Natural killer cell (primary cell): Measurements from ENCODE around the gene EXD2. TPM values are rescaled to one million over a fixed set of nuclear protein-coding genes. Genes with fewer than 3 reads are reported as not detected.

ENCODE experiments used
- ATAC-seq, 3 donors: fragments of 150-1000 bp in 2 of 3; fragments of 200-7000 bp in 1 of 3; cut with Tn5 transposase; 1 replicate in 1 of 3; 2 replicates in 2 of 3; pipeline ENCODE4 v1.10.0; 2021; ENCODE audit warnings: mild to moderate bottlenecking in 2 of 3, moderate library complexity in 2 of 3
- DNase-seq, 2 donors: peaks; one replicate each; pipeline versions ENCODE4 v3.0.0 to v3.0.0-alpha.2; 2013 to 2021; ENCODE audit warnings: mixed read lengths in 1 of 2
- H3K27ac ChIP-seq: one replicate; pipeline ENCODE4 v1.5.1; 2013; ENCODE audit warnings: mild to moderate bottlenecking, low read length
- H3K27me3 ChIP-seq: one replicate; pipeline ENCODE4 v1.6.1; 2013; ENCODE audit warnings: low read length; ENCODE audit not compliant: control insufficient read depth, insufficient read depth
- H3K36me3 ChIP-seq: one replicate; pipeline ENCODE4 v1.6.1; 2013; ENCODE audit warnings: low read length; ENCODE audit not compliant: control insufficient read depth, insufficient read depth
- H3K4me1 ChIP-seq: one replicate; pipeline ENCODE4 v1.6.1; 2013; ENCODE audit warnings: low read length; ENCODE audit not compliant: control insufficient read depth, insufficient read depth
- H3K4me3 ChIP-seq: one replicate; pipeline ENCODE4 v1.5.1; 2013; ENCODE audit warnings: low read length
- H3K9me3 ChIP-seq: one replicate; pipeline ENCODE4 v1.6.1; 2013; ENCODE audit warnings: low read length; ENCODE audit not compliant: control insufficient read depth, insufficient read depth
- H3K27ac Mint-ChIP-seq, 2 donors: one replicate each; pipeline ENCODE4 v1.8.0; 2022; ENCODE audit warnings: mild to moderate bottlenecking in 2 of 2, mixed read lengths in 2 of 2, moderate library complexity in 1 of 2
- H3K27me3 Mint-ChIP-seq, 2 donors: one replicate each; pipeline ENCODE4 v1.8.0; 2022; ENCODE audit warnings: low read depth in 2 of 2, mixed read lengths in 2 of 2
- H3K36me3 Mint-ChIP-seq: one replicate; pipeline ENCODE4 v1.8.0; 2022; ENCODE audit warnings: mixed read lengths
- H3K4me1 Mint-ChIP-seq, 2 donors: one replicate each; pipeline ENCODE4 v1.8.0; 2022; ENCODE audit warnings: mixed read lengths in 2 of 2
- H3K4me3 Mint-ChIP-seq: one replicate; pipeline ENCODE4 v1.8.0; 2022; ENCODE audit warnings: mild to moderate bottlenecking, moderate library complexity, mixed read lengths
- H3K9me3 Mint-ChIP-seq, 2 donors: one replicate each; pipeline ENCODE4 v1.8.0; 2022; ENCODE audit warnings: mixed read lengths in 2 of 2
- WGBS: methylation state at CpG from one replicate; pipeline ENCODE4 v1.1.7; 2013; ENCODE audit warnings: missing lambda C conversion rate; ENCODE audit not compliant: insufficient coverage; 5-methylcytosine and 5-hydroxymethylcytosine counted together
- intact Hi-C: fragments of 100-400 bp; cut with micrococcal nuclease; formaldehyde crosslinking; loops from one replicate; pipeline ENCODE4 v1.14.2; 2022
- total RNA-seq, 4 donors: library from RNA; stranded (reverse); fragments of 120-200 nt in 1 of 4; gene quantifications; one replicate each; pipeline versions ENCODE4 v1.2.3 to v1.2.4, GENCODE V29; 2013 to 2022
- TF ChIP-seq, protein P1 (sequence below): fragments of 200-600 bp; IDR thresholded peaks from one replicate; pipeline ENCODE4 v1.8.0; 2022; ENCODE audit warnings: antibody characterized with exemption

EXD2 gene, protein sequence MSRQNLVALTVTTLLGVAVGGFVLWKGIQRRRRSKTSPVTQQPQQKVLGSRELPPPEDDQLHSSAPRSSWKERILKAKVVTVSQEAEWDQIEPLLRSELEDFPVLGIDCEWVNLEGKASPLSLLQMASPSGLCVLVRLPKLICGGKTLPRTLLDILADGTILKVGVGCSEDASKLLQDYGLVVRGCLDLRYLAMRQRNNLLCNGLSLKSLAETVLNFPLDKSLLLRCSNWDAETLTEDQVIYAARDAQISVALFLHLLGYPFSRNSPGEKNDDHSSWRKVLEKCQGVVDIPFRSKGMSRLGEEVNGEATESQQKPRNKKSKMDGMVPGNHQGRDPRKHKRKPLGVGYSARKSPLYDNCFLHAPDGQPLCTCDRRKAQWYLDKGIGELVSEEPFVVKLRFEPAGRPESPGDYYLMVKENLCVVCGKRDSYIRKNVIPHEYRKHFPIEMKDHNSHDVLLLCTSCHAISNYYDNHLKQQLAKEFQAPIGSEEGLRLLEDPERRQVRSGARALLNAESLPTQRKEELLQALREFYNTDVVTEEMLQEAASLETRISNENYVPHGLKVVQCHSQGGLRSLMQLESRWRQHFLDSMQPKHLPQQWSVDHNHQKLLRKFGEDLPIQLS
- 1 to 10 TPM; 2.0 to 4.9 (median 2.9) TPM for total RNA-seq
- total RNA-seq (2013) = 7.2 TPM

DNA sequence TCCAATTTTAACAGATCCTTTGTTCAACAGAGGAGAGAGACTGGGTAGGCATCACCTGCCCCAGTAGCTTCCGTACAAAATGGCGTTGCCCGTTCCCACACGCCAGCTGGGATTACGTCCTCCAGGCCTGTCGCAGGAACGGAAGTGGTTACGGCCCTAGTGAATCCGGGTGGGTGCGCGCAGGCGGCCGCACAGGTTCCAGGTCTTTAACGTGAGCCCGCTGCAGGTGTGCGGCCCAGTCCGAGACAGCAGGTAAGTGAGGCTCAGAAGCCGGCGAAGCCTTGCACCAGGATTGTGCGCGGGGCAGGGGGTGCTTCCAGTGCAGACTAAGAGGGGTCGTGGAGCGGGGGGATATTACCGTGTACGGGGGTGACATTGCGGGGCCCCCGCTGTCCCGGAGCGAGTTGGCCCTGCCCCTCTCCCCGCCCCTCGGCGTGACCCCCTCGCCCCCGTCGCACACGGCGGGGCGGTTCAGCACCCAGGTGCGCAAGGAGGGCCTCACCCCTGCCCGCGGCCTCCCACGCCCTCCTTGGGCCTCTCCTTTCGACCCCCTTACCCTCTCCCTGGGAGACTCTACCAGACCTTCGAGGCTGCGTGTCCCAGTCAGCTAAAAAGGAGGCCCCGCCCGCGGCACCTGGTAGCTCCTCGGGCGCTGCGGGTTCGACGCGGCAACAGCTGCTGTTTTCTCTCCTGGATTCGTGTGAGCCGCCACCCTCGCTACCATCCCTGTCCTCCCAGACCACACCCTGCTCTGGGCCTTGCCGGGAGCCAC lies at the start of gene EXD2:
Gene EXD2 (plus strand): TSS at position 159 of the 772 bp plus-strand sequence. CDS start 17,973 bp downstream, outside the sequence.
- Mint-ChIP-seq H3K4me3 (peak within 1 kb of the TSS; percentile 96), H3K9me3 (no peaks in the 10 kb centered on the region), H3K27ac (peak within 1 kb of the TSS; percentile 58 to 84), H3K27me3 (peaks cover 0 to 13% of the 10 kb centered on the region in 2 donors), H3K4me1 (peaks cover 16 to 17% of the 10 kb centered on the region in 2 donors), H3K36me3 (no peaks in the 10 kb centered on the region)
- TF ChIP-seq, protein P1, sequence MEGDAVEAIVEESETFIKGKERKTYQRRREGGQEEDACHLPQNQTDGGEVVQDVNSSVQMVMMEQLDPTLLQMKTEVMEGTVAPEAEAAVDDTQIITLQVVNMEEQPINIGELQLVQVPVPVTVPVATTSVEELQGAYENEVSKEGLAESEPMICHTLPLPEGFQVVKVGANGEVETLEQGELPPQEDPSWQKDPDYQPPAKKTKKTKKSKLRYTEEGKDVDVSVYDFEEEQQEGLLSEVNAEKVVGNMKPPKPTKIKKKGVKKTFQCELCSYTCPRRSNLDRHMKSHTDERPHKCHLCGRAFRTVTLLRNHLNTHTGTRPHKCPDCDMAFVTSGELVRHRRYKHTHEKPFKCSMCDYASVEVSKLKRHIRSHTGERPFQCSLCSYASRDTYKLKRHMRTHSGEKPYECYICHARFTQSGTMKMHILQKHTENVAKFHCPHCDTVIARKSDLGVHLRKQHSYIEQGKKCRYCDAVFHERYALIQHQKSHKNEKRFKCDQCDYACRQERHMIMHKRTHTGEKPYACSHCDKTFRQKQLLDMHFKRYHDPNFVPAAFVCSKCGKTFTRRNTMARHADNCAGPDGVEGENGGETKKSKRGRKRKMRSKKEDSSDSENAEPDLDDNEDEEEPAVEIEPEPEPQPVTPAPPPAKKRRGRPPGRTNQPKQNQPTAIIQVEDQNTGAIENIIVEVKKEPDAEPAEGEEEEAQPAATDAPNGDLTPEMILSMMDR = no peak
- H3K4me3 ChIP-seq = peak within 1 kb of the TSS; percentile 57
- H3K27ac ChIP-seq = peak within 1 kb of the TSS; percentile 28
- DNase-seq (peak; percentile 28 to 83), ATAC-seq (peak; percentile 75 to 77 (median 76))
- H3K4me1 ChIP-seq = peaks cover 9% of the 10 kb centered on the region
- H3K9me3 ChIP-seq = no peaks in the 10 kb centered on the region
- under 1% methylated on average over 58 of the region's 58 CpGs for WGBS
- no peaks in the 10 kb centered on the region for H3K36me3 ChIP-seq
- no peaks in the 10 kb centered on the region for H3K27me3 ChIP-seq
- intact Hi-C loops = loop anchor here (1.0 kb wide), 1 partner anchor 62 kb away; no protein-coding TSS in a partner anchor

DNA sequence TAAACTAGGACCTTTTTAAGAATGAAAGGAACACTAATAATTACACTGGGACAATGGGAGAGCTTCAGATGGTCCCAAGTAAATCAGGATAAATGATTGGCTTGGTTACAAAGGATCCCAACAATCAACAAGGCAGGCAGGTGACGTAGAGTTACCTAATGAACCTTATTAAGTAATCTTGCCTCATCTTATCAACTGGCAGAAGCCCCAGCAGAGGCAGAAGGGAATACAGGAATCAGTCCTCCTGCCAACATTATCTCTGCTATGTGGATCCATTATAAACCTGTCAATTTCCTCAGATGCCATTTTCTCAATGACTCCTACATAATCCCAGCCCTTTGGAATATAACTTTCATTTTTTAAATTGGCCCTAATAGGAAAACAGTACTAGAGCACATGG lies 49.7 kb upstream of the EXD2 start:
- H3K36me3 ChIP-seq = peaks cover 5% of the 10 kb centered on the region
- DNase-seq (no peak), ATAC-seq (no peak)
- TF ChIP-seq, protein P1 = no peak
- H3K27me3 Mint-ChIP-seq = no peaks in the 10 kb centered on the region
- no peaks in the 10 kb centered on the region for H3K36me3 Mint-ChIP-seq
- intact Hi-C loops = no loop called here
- peak overlapping the region in 1 of 2 donors; percentile 35 for H3K27ac Mint-ChIP-seq
- H3K4me3 ChIP-seq = no peak overlapping the region
- H3K4me1 ChIP-seq = no peaks in the 10 kb centered on the region
- H3K27ac ChIP-seq = no peak overlapping the region
- H3K9me3 Mint-ChIP-seq = no peaks in the 10 kb centered on the region
- peaks cover 64 to 71% of the 10 kb centered on the region in 2 donors for H3K4me1 Mint-ChIP-seq
- H3K9me3 ChIP-seq = no peaks in the 10 kb centered on the region
- H3K27me3 ChIP-seq = no peaks in the 10 kb centered on the region
- H3K4me3 Mint-ChIP-seq = no peak overlapping the region
- WGBS = 93% methylated on average over 1 of the region's 1 CpG

DNA sequence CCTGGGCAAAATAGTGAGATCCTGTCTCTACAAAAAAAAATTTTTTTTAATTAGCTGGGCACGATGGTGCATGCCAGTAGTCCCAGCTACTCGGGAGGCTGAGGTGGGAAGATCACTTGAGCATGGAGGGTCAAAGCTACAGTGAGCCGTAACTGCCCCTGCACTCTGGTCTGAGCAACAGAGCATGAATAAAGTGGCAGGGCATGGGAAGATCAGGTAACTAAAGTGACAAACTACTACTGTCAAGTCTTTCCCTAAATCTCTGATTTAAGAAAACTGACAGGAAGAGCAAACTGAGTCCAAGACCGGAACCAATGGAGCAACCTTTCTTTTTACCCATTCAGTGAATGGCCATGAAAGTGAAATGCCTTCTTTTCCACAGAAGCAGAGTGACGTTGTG lies 49.2 kb upstream of the EXD2 start:
- H3K4me3 Mint-ChIP-seq = no peak overlapping the region
- ATAC-seq (no peak), DNase-seq (no peak)
- H3K4me1 ChIP-seq = no peaks in the 10 kb centered on the region
- H3K9me3 Mint-ChIP-seq = no peaks in the 10 kb centered on the region
- peaks cover 64 to 75% of the 10 kb centered on the region in 2 donors for H3K4me1 Mint-ChIP-seq
- TF ChIP-seq, protein P1 = no peak
- H3K27ac Mint-ChIP-seq = peak overlapping the region; percentile 35 to 68
- H3K9me3 ChIP-seq = no peaks in the 10 kb centered on the region
- no peaks in the 10 kb centered on the region for H3K27me3 ChIP-seq
- H3K27me3 Mint-ChIP-seq = no peaks in the 10 kb centered on the region
- H3K36me3 Mint-ChIP-seq = no peaks in the 10 kb centered on the region
- no peak overlapping the region for H3K27ac ChIP-seq
- no peak overlapping the region for H3K4me3 ChIP-seq
- peaks cover 8% of the 10 kb centered on the region for H3K36me3 ChIP-seq
- 90% methylated on average over 5 of the region's 5 CpGs for WGBS
- intact Hi-C loops = no loop called here
